ENCODE results near the gene SF1.

Gene SF1

DNA sequence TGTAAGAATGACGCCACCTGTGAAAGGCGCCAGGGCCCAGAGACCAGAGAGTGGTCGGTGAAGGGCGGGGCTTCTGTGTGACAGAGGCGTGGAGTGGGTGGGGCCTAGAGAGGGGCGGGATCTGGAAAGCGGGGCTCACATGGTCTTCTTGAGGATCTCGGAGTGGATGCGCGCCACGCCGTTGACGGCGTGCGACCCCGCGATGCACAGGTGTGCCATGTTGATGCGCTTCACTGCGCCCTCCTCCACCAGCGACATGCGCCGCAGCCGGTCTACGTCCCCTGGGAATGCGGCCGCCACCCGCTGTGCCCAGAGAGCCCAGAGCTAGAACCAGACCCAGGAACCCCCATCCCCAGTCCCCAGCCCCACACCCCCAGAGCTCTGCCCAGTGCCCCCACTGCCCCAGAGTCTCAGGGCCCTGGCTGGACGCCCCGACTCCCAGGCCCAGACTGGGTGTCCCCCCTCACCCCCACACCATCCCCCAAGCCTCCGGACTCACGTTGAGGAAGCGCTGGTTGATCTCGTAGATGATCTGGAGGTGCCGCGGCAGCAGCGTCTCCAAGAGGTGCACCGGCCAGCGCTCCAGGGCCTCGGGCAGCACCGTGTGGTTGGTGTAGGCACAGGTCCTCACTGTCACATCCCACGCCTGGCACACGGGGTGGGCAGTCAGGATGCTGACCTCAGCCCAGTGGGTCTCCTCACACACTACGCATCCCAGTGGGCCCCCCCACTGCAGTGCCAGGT, 24.8 kb downstream of the SF1 start:
- DNase-seq, result no peak
- in situ Hi-C loops (cut with MboI; ENCODE audit: low pct_unique_long_range_greater_than_20kb, low sequenced_read_pairs), result no loop called here

DNA sequence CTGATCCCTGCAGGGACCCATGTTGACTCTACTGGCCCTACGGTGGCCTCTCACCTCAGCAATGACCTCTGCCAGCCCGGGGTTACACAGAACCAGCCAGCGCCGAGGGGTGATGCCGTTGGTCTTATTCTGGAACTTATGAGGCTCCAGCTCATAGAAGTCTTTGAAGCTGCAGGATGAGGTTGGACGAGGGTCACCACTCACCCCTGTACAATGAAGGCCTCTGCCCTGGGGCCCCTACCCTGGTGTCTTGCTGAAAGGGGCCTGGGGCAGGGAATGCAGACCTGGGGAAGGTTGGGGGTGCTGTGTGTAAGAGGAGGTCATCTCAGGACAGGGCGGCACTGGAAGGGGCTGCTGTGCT, 25.3 kb downstream of the SF1 start:
- in situ Hi-C loops (cut with MboI; ENCODE audit: low pct_unique_long_range_greater_than_20kb, low sequenced_read_pairs), result no loop called here
- no peak for DNase-seq

DNA sequence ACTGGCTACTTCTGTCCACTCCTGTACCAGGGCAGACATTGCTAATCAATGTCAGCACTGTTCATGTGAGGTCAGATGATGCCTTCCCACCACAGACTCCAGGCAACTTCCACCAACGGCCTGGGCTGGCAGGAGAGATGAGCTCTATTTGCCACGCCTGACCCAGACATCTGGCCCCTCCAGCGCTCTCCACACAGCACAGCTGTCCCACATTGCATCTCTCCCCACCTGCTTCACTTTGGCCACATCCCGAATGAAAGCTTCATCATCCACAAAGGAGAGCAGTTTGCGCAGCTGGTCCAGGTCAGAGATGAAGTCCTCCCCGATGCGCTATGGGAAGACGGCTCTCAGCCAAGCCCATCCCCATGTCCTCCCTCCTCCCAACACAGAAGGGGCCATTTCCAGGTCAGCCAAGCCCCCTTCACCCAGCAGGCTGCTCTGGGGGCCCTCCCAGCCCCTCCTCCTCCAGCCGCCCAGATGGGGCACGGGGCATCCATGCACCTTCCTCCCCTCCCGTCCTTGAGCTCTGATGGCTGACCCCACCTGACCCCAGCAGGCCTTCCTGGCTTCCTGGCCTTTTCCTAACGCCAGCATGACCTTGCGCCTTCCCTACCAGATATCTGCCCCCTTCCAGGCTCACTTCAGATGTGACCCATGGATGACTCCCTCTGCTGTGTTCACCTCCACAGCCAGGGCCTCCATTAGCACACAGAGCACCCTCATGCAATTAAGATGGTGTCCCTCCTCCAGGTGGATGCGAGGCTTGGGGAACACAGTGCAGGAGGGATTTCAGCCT, 26.0 kb downstream of the SF1 start:
- in situ Hi-C loops (cut with MboI; ENCODE audit: low pct_unique_long_range_greater_than_20kb, low sequenced_read_pairs), result no loop called here
- no peak for DNase-seq

DNA sequence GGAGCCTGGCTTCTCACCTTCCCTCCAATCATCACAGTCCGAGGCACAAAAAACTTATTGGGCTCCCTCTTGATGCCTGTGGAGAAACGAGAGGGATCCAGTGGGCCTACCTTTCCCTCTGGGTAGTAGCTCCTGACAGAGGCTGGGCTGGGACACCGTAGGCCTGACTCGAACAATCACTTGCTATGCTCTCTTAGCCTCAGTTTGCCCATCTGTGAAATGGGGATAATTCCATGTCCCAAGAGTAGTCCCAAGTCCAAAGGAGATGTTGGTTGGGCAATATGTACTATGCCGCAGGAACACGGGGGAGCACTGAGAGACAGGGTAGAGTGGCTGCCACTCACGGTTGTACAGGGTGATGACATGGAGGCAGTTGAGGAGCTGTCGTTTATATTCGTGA, 26.8 kb downstream of the SF1 start:
- in situ Hi-C loops (cut with MboI; ENCODE audit: low pct_unique_long_range_greater_than_20kb, low sequenced_read_pairs), result no loop called here
- DNase-seq, result no peak

GRCh38 chr11:64751136-64751535, 27.2 kb downstream of the SF1 start:
- in situ Hi-C loops (cut with MboI; ENCODE audit: low pct_unique_long_range_greater_than_20kb, low sequenced_read_pairs), result no loop called here
- DNase-seq, result no peak

DNA sequence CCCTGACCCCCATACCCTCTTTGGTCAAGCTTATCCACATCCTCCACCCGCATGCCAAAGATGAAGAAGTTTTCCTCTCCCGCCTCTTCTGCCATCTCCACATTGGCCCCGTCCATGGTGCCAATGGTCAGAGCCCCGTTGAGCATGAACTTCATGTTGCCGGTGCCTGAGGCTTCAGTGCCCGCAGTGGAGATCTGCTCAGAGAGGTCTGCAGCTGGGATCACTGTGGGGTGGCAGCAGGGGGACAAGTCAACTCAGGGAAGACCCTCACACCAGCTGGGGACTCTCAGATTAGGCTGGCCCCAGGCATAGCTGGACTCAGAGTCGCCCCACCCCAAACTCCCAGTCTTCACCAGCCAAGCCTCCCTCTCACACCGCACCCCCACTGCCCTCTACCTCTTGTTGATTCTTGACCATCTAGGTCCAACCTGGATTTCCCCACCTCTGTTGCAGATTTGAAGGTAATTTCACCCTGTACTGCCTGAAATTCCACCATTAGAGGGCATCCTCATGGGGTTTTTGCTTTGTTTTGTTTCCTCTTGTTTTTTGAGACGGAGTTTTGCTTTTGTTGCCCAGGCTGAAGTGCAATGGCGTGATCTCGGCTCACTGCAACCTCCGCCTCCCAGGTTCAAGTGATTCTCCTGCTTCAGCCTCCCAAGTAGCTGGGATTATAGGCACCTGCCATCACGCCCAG, 27.8 kb downstream of the SF1 start:
- in situ Hi-C loops (cut with MboI; ENCODE audit: low pct_unique_long_range_greater_than_20kb, low sequenced_read_pairs), result no loop called here
- DNase-seq, result no peak

DNA sequence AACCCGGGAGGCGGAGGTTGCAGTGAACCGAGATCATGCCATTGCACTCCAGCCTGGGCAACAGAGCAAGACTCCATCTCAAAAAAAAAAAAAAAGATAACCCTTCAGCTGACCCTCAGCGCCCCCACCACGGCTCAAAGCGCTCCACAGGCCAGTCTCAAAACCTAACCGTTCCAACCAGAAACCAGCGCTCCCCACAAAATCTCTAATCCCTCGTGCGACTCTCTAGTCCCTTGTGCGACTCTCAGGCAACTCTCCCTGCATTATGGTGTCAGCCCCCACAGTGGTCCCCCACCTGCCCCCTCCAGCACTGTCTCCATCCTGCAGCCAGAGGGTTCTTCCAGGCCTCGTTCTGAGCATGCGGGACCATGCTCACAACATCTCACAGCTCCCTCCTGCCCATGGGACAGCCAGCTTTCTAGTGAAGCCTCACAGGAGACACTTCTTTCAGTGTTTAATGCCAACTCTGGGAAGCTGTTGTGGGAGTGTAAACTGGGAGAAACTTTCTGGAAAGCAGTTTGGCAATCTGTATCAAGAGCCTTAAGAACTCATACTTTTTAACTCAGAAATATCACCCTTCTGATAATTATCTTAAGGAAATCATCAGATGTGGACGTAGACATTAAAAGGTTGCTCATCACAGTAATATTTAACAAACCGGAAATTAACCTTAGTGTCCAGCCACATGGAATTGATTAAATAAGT, 30.2 kb downstream of the SF1 start:
- no peak for DNase-seq
- in situ Hi-C loops (cut with MboI; ENCODE audit: low pct_unique_long_range_greater_than_20kb, low sequenced_read_pairs), result no loop called here

DNA sequence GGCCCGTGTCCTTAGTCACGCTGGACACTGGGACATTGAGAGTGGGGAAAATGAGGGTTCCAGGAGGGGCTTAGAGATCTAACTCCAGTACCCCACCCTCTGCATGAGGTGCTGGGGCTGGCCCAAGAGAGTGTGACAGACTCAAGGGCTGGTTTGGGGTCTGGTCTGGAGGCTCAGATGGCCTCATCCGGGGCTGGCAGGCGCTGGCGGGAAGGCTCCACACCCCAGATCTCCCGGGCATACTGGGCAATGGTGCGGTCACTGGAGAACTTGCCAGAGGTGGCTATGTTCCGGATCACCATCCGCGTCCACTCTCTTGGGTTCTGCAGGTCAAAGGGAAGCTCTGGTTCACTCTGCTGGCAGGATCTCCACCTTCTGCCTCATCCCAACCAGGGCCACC, 31.9 kb downstream of the SF1 start:
- in situ Hi-C loops (cut with MboI; ENCODE audit: low pct_unique_long_range_greater_than_20kb, low sequenced_read_pairs), result no loop called here
- no peak for DNase-seq

- in situ Hi-C loops (cut with MboI; ENCODE audit: low pct_unique_long_range_greater_than_20kb, low sequenced_read_pairs), result no loop called here
- peak; percentile 83 for DNase-seq
Measured at GRCh38 chr11:64745521-64746328, 32.6 kb downstream of the SF1 start.

GRCh38 chr11:64745189-64745520, 33.2 kb downstream of the SF1 start:
- DNase-seq, result peak; percentile 90
- in situ Hi-C loops (cut with MboI; ENCODE audit: low pct_unique_long_range_greater_than_20kb, low sequenced_read_pairs), result no loop called here

- no peak for DNase-seq
- in situ Hi-C loops (cut with MboI; ENCODE audit: low pct_unique_long_range_greater_than_20kb, low sequenced_read_pairs), result no loop called here
Measured at GRCh38 chr11:64744544-64745188, 33.7 kb downstream of the SF1 start.

DNA sequence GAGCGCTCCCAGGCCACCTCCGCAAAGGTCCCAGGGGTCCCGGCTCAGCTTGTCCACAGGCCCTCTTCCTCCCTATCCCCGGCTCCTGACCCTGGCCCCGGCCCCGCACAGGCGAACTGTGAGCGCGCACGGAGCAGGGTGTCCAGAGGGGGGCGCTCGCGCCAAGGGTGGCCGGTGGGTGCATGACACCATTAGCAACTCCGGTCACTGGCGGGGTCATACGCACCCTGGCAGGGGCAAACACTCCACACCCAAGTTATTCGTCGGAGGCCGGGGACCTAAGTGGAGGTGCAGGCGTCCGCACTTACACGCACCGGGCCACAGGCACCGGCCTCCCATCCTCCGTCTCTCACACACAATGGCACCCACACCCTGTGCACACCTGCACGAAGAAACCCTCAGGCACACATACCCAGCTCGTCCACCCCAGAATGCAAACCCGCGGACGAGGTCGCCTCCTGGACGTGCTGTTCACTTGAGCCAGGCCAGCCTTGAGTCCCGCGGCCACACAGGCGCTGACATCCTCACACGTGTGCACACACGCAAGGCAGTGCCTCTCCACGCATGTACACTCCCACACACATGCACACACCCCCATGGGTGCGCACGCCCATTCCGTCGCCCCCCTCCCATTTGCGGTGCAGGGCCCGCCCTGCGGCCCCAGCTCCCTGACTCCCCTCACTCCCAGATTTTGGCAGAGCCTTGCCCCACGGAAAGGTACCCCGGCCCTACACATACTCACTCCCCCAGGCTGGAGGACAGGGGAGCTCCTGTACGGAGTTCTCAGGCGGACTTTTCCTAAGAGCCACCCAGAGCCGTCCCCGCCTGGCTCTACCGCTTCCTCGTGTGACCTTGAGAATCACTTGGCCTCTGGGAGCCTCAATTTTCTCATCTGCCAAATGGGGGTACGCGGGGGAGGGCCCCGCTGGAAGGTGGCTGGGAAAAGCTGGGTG, 34.5 kb downstream of the SF1 start, which contains the start of gene RASGRP2:
TSS of gene RASGRP2 (minus strand) at position 552 of the 953 bp plus-strand sequence. CDS start 1,276 bp downstream, outside the sequence.
- peak; percentile 90 for DNase-seq
- in situ Hi-C loops (cut with MboI; ENCODE audit: low pct_unique_long_range_greater_than_20kb, low sequenced_read_pairs), result no loop called here

GRCh38 chr11:64742889-64743590, 35.3 kb downstream of the SF1 start:
- peak; percentile 76 for DNase-seq
- in situ Hi-C loops (cut with MboI; ENCODE audit: low pct_unique_long_range_greater_than_20kb, low sequenced_read_pairs), result no loop called here

DNA sequence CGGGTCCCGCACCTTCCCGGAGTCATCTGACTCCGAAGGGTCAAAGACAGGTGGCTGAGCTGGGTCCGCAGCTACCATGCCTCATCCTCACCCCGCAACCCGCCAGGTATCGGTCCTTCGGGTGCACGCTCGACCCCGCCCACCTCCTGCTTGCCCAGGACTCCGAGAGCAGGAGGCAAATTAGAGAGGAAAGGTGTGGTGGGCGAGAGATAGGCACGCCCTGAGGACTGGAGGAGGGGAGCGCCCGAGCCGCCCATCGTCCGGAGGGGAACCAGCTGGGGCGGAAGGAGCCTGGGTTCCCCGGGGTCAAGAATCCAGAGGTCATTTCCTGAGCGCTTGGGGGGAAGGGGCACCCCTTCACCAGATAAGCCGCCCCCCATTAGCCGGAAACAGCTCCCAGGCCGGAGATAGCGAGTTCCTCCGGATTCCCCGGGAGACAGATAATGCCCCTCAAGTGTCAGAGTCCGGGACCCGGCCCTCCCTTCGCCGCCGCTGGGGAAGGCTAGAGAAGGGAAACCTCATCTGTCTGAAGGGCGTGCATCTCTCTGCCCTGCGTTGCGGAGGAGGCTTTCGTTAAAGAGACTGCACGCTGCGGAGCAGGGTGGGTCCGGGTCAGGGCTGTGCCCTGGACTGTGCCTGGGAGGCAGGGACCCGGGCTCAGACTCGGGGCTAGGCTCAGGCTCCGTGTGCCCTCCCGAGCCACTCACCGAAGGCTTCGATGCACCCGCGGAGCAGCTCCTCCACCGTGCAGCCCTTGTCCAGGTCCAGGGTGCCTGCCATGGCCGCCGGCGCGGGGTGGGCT, 36.1 kb downstream of the SF1 start:
- in situ Hi-C loops (cut with MboI; ENCODE audit: low pct_unique_long_range_greater_than_20kb, low sequenced_read_pairs), result no loop called here
- DNase-seq, result no peak

GRCh38 chr11:64741375-64742086, 36.8 kb downstream of the SF1 start:
- in situ Hi-C loops (cut with MboI; ENCODE audit: low pct_unique_long_range_greater_than_20kb, low sequenced_read_pairs), result no loop called here
- no peak for DNase-seq

Measured in KBM-7 (cell line).